GM12801 (cell line): ENCODE measurements around the gene DAAM2.

ENCODE experiments used
- TF ChIP-seq, protein P1 (sequence below): IDR thresholded peaks from one replicate; pipeline ENCODE4 v1.5.1; 2011; ENCODE audit warnings: control low read depth; ENCODE audit not compliant: insufficient read length; ENCODE audit errors: extremely low read depth

Gene DAAM2

DNA sequence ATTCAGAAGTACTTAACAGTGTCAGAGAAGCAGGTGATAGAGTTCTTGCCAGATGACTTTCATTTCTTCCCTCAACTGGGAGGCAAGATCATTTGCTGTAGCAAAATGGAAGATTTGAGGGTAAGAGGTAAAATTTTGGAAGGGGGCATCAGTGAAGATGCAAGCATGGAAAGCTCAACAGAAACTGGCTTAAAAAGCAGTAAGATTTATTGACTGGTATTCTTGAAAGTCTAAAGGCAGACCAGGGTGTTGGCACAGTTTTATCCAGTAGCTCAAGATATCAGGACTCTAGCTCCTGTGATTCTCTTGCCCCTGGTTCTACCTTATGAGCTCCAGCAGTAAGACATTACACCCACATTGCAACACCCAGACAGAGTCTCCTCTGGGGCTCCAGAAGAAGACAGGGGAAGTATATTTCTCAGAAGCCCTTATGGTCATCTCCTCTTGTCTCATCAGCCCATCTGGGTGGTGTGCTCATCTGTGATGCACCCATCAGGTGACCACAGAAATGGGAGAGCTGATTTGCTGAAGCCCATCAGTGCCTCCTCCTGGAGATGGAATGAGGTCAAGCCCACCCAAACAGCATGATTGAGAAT is 158.0 kb downstream of the DAAM2 start:
- TF ChIP-seq, protein P1, sequence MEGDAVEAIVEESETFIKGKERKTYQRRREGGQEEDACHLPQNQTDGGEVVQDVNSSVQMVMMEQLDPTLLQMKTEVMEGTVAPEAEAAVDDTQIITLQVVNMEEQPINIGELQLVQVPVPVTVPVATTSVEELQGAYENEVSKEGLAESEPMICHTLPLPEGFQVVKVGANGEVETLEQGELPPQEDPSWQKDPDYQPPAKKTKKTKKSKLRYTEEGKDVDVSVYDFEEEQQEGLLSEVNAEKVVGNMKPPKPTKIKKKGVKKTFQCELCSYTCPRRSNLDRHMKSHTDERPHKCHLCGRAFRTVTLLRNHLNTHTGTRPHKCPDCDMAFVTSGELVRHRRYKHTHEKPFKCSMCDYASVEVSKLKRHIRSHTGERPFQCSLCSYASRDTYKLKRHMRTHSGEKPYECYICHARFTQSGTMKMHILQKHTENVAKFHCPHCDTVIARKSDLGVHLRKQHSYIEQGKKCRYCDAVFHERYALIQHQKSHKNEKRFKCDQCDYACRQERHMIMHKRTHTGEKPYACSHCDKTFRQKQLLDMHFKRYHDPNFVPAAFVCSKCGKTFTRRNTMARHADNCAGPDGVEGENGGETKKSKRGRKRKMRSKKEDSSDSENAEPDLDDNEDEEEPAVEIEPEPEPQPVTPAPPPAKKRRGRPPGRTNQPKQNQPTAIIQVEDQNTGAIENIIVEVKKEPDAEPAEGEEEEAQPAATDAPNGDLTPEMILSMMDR: no peak

DNA sequence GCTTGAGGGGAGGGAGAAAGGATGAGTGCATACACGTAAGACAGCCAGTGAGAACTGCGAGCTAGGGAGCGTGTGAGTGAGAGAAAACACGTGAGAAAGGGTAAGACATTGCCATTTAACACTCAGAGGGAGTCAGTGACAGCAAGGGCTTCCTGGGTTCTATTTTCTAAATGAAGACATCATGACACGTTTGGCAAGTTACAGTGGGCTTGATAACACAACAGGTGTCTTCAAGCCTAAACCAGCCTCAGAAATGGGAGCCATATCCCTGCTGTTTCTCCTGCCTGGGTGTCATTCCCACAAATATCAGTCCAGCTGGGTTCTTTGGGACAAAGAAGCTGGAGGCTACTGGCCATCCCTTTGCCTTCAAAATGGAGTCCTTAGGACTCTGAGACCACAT is 159.0 kb downstream of the DAAM2 start:
- TF ChIP-seq, protein P1: no peak

DNA sequence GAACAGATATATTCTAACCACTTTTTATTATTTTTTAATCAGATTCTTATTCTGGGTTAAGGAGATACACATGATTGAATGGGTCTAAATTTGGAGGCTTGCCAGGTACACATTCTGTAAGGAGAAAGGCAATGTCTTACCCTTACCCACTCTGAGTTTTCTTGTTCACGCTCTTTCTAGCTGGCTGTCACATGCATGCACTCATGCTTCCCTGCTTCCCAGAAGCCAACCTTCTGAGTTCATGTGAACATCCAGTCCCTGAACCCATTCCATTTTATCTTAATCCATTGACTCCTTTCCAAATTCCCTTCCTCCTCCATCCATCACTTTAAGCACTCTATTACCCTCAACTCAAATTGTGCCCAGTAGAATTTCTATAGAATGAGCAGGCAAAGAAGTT is 159.5 kb downstream of the DAAM2 start:
- TF ChIP-seq, protein P1: no peak

DNA sequence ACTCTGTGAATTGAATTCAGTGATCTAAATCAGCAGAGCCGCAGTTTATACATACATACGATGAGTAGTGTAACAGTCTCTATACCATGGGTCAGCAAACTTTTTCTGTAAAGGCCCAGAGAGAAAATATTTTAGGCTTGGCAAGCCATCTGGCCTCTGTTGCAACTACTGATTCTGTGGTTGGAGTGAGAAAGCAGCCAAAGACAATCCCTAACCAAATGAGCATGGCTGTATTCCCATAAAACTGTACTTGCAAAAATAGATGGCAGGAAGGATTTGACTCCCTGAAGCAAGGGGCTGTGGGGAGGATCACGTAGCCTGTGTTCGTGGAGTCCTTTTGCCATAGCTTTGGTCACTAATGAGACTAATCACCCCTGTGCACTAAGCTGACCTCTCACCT is 160.0 kb downstream of the DAAM2 start:
- TF ChIP-seq, protein P1: no peak

DNA sequence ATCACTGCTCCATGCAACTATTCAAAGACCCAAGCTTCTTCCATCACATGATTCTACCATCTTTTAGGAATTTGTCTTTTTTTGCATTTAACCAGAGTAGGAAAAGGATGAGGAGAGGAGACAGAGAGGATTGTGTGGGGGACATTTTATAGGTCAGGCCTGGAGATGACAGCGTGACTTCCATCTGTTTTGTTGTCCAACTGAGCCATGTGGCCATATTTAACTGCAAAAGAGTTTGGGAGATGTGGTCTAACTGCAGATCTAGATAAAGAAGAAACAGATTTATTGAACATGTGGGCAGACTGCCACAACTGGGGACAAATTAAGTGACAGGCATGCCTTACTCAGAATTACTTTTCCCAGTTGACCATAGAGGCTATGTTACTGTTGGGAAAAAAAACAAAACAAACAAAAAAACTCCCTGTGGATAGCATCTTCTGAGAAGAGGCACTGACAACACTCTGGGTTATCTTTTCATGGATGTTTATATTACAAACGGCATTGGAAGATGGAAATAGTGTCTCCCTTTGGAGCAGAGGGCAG is 161.0 kb downstream of the DAAM2 start:
- TF ChIP-seq, protein P1: no peak
